SK-N-DZ (cell line): Measurements from ENCODE around the gene GABPB2.
A peak's percentile ranks its signal among the peaks of the same experiment; 100 is the strongest.
"Not testable (repeated sequence)": the region's sequence is repeated elsewhere in the genome, so short reads cannot be mapped to it uniquely, and the experiment has no call there.

Experiments
- DNase-seq: peaks from one replicate; pipeline ENCODE4 v3.0.0-alpha.2; 2015; ENCODE audit warnings: low spot score

The GABPB2 gene

GRCh38 chr1:151060007-151060656 is 10.4 kb upstream of the GABPB2 start, which contains the start of gene MLLT11:
TSS of gene MLLT11 (plus strand) at chr1:151060397. CDS start at chr1:151067225, 6,828 bp downstream.
- DNase-seq, result peak; percentile 99

GRCh38 chr1:151060657-151061421 is 9.7 kb upstream of the GABPB2 start:
- peak; percentile 83 for DNase-seq

- no peak for DNase-seq
Measured at GRCh38 chr1:151061704-151062103, 8.9 kb upstream of the GABPB2 start.

GRCh38 chr1:151062741-151063371 is 7.7 kb upstream of the GABPB2 start:
- DNase-seq, result no peak

- no peak for DNase-seq
Measured at GRCh38 chr1:151065089-151065645, 5.4 kb upstream of the GABPB2 start.

- DNase-seq, result no peak
Measured at GRCh38 chr1:151067185-151067584, 3.4 kb upstream of the GABPB2 start.

GRCh38 chr1:151069103-151069486 is 1.5 kb upstream of the GABPB2 start:
- DNase-seq, result no peak

GRCh38 chr1:151072224-151072623 is 1.7 kb downstream of the GABPB2 start:
- no peak for DNase-seq

GRCh38 chr1:151085953-151086559 is 15.5 kb downstream of the GABPB2 start:
- DNase-seq, result no peak

GRCh38 chr1:151097426-151097825 is 26.9 kb downstream of the GABPB2 start:
- DNase-seq, result not testable (repeated sequence)

- no peak for DNase-seq
Measured at GRCh38 chr1:151098126-151098525, 27.6 kb downstream of the GABPB2 start.

GRCh38 chr1:151104630-151105029 is 34.1 kb downstream of the GABPB2 start:
- DNase-seq, result no peak

- no peak for DNase-seq
Measured at GRCh38 chr1:151106894-151107293, 36.3 kb downstream of the GABPB2 start.

- DNase-seq, result no peak
Measured at GRCh38 chr1:151108331-151108730, 37.8 kb downstream of the GABPB2 start.

GRCh38 chr1:151113877-151114276 is 43.3 kb downstream of the GABPB2 start:
- no peak for DNase-seq

GRCh38 chr1:151124763-151125403 is 54.3 kb downstream of the GABPB2 start:
- no peak for DNase-seq

- peak; percentile 62 for DNase-seq
Measured at GRCh38 chr1:151128800-151129199, 58.2 kb downstream of the GABPB2 start.

GRCh38 chr1:151130987-151131586 is 60.5 kb downstream of the GABPB2 start:
- DNase-seq, result no peak

- DNase-seq, result no peak
Measured at GRCh38 chr1:151131701-151132334, 61.3 kb downstream of the GABPB2 start.

- DNase-seq, result no peak
Measured at GRCh38 chr1:151132335-151133017, 61.9 kb downstream of the GABPB2 start.
